Ammon's horn (tissue), 1 donor: Measurements from ENCODE around the gene SLC39A8.
"Not testable (repeated sequence)": the region's sequence is repeated elsewhere in the genome, so short reads cannot be mapped to it uniquely, and the experiment has no call there.

ENCODE experiments used
- DNase-seq: peaks from one replicate; pipeline ENCODE4 v3.0.0-alpha.2; 2016; ENCODE audit warnings: low spot score

Gene SLC39A8

DNA sequence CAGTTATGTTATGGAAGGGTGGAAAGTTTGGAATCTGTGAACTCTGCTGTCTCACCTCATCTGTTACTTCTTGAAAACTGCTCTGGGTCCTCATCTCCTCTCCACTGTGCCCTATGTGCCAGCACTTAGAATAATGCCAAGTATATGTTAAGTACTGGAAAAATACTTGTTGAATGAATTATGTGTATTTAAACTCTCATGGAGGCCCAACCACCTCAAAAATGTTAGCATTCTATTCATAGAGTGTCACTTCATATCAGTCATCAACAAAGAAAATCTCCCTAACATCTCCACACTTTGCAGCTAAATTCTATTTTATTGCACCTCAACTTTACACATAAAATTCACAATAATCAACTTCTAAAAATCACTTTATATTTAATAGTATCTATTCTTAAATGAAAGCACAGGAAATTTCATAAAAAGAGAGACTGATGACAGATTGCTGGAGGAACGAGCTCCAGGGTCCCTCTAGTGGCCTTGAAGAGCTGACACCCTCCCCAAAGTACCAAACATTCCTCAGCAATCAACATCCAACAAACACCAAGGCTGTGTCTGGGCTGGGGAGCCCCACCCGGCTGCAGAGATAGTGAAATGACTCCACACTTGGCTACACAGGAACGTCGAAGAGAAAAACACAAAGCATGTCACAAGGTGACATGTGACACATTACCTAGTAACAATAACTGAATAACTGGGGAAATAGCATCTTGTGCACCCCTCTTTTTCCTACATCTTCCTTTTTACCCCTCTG, 45.8 kb downstream of the SLC39A8 start:
- peak; percentile 72 for DNase-seq

DNA sequence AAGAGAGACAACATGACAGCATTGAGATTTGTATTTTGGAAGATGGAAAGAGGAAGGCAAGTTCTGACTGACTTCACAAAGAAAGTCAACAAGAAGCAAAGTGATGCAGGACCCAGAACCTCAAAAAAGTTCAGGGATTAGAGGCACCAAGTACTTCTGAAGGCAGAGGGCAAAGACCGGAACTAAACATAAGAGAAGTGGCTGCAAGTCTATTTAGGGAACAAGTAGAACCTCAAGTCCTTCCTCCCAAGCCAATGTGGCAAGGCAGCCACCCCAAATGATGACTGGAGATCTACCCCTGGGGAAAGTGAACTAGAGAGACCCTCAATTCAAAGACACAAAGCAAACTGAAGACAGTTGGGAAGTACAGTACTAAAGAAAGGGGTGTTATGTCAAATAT, 46.6 kb downstream of the SLC39A8 start:
- DNase-seq = no peak

DNA sequence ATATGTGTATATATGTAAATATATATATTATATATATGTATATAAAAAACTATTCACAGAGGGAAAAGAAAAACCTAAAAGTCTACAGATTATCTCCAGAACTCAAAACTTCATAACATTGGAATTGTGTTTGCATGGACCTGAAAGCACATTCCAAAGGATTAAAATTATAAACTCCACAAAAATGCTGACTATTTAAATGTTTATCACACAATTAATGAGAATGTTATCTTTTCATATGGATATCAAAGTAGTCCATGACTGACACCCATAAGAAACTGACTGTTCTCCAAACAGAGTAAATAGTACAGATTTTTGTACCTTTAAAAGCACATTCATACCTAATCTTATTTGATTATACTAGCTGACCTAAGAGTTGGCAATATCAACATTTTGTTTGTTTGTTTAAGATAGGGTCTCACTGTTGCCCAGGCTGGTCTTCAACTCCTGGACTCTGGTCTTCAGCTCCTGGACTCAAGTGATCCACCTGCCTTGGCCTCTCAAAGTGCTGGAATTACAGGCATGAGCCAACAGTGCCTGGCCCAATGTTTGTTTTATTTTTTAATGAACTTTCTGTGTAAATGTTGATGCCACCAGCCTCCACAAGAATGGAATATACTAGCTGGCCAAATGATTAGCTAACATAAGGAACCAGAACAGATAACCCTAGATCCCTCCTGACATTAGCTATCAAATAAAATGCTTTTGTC, 50.0 kb downstream of the SLC39A8 start:
- no peak for DNase-seq

DNA sequence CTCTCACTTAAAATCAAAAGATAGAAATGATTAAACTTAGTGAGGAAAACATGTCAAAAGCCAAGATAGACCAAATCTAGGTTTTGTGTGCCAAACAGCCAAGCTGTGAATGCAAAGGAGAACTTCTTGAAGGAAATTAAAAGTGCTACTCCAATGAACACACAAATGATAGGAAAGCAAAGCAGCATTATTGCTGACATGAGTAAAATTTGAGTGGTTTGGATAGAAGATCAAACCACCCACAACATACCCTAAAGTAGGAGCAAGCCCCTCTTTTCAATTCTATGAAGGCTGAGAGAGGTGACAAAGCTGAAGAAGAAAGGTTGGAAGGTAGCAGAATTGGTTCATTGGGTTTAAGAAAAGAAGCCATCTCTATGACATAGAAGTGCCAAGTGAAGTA, 56.8 kb downstream of the SLC39A8 start:
- no peak for DNase-seq

DNA sequence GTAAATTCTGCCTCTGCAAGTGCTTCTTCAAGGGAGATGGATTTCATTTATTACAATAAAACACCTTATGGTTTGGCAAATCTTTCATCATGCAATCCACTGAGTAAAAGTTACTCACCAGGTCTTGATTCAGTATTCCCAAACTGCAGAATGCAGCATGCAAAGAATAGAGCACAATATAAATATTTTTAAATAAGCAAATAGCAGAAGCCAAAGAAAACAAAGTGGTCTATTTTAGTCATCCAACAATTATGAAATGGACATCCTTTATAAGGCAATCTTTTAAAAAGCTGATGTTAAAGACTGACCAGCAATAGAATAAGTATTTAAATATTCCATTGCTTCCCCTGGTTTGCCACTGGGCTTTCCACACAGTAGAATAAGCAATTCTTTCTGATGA, 59.5 kb downstream of the SLC39A8 start:
- no peak for DNase-seq

DNA sequence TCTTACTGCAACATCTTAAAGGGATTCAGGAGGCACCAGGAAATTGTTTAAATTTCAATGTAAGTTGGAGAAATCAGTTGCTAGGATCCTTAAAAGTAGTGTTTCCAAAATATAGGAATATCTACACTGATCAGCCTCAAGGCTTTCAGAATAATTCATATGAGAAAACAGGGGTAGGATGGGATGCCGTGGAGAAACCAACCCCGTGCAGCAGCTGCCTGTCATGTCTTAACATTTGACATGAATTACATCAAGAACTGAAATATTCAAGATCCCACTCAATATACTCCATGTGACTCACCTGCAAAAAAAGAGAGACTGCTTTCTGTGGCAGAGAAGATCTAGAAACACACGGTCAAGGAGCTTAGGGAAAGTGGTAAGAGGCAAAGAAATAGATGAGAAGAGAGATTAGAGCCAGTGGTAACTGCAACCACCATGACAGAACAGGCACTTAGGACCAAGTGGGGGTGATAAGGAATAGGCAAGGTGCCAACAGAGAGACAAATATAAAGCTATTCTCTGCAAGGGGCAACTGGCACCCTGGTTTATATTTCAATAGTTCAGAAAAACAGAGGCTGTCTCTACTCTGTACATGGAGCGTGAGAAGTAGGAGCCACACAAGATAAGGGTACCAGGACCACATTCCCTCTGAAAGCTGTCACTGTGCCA, 64.0 kb downstream of the SLC39A8 start:
- DNase-seq = no peak

DNA sequence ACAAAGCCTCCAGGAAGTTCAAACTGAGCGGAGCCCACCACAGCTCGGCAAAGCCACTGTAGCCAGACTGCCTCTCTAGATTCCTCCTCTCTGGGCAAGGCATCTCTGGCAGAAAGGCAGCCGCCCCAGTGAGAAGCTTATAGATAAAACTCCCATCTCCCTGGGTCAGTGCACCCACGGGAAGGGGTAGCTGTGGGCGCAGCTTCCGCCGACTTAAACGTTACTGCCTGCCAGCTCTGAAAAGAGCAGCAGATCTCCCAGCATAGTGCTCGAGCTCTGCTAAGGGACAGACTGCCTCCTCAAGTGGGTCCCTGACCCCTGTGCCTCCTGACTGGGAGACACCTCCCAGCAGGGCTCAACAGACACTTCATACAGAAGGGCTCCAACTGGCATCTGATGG, 72.0 kb downstream of the SLC39A8 start:
- not testable (repeated sequence) for DNase-seq

DNA sequence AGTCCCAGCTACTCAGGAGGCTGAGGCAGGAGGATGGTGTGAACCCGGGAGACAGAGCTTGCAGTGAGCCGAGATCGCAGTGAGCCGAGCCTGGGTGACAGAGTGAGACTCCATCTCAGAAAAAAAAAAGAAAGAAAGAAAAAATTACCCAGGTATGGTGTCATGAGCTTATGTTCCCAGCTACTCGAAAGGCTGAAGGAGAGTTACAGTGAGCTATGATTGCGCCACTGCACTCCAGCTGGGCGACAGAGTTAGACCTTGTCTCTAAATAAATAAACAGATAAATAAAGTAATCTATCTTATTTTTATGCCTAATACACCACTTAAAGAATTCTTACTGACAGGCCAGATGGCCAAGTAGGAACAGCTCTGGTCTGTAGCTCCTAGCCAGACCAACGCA, 73.0 kb downstream of the SLC39A8 start:
- DNase-seq = no peak

DNA sequence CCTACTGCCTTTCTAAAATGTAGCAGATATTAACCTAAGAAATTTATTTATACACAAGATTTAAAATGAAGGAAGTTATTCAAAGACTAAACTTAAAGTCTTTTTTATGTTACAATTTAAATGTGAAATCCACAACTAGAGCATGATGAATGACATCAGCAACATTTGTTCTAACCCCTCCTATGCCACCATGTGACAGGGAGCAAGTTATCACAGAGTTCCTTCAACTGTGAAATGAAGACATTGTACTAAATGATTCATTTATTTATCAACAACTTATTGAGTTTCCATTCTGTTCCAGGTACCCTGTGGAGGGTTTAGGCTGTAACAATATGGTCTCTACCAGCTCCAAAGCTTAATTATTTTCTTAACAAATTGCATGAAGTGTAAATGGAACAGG, 76.9 kb downstream of the SLC39A8 start:
- no peak for DNase-seq

DNA sequence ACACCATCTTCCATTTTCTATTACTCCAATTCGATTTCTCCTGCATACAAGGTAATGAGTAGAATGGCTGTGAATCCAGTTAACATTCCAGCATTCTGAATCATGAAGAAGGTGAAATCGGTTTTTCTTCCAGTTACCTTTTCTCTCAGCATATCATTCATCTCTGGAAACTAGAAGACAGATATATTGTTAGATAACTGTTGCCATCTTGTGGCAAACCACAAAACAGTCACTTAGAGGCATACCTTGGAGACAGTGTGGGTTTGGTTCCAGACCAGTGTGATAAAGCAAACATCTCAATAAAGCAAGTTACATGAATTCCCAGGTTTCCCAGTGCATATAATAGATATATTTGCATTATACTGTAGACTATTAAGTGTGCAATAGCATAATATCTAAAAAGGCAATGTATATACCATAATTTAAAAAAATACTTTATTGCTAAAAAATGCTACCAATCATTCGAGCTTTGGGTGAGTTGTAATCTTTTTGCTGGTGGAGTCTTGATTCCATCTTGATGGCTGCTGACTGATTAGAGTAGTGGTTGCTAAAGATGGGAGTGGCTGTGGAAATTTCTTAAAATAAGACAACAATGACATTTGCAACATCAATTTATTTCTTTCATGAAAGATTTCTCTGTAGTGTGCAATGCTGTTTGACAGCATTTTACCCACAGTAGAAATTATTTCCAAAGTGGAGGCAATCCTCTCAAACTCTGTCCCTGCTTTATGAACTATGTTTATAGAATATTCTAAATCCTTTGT, 82.1 kb downstream of the SLC39A8 start:
- peak; percentile 69 for DNase-seq

DNA sequence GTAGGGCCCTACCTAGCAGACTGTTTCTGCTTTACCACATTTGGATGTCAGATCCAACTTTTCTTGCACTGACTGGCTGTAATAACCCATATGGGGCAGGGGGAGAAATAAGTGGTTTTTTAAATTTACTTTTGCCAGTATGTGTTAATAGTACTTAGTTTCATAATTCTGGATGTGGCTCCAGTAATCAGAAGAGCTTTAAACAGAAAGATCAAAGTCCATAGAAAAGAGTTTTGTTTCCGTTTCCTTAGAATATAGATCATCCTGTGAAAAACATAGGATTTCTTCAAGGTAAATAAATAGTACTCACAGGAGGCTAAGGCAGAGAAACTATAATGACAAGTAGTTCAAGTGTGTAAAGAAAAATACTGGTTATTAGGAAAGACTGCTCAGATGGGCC, 85.6 kb downstream of the SLC39A8 start:
- no peak for DNase-seq

DNA sequence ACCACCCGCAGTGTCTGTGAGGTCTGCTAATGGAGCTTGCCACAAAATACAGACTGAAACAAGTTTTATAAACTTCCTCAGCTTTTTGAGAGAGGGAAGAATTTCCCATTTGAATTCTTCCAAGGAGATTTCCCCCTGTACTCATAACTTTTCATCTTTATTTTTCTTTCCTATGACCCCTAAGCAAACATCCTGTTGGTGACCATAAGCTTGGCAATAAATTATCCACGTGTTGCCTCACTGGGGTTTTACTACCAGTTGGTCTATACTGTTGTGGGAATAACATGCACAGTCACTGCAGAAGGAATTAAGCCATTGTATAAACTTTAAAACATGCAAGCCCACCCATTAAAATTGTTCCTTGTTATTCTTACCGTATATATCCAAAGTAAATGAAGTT, 86.2 kb downstream of the SLC39A8 start:
- DNase-seq = no peak

DNA sequence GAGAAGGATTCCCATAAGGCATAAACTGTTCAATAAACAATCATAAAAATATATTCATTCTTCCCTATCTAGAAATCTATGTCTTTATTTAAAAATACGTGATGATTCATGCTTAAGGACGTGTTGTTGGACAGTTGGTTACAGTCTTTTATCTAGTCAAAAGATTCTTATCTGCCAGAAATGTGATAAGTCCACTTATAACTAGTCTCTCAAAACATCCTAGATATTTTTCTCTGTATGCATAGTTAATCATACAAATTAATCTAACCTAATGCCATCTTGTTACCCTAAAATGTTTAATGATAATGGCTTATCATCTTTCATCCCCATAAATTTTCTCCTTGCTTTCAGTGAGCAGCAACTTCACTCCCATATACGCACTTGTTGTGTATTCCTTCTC, 89.0 kb downstream of the SLC39A8 start:
- no peak for DNase-seq

DNA sequence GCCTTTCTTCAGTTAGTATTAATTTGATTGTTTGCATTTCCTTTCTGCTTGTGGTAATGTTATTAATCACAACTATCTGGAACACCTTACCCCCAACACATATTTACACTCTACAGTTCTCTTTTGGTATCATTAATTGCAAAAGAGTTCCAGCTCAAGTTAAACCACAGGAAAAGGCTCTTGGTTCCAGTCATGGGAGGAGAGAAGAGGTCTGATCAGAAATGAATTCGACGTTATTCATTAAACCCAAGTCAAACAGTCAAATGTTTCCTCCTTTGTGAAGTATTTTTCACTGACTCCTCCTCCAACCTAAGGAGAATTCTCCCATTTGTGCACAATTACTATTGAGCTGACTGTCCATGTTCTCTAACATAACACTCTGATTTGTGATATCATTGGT, 91.4 kb downstream of the SLC39A8 start:
- DNase-seq = no peak

DNA sequence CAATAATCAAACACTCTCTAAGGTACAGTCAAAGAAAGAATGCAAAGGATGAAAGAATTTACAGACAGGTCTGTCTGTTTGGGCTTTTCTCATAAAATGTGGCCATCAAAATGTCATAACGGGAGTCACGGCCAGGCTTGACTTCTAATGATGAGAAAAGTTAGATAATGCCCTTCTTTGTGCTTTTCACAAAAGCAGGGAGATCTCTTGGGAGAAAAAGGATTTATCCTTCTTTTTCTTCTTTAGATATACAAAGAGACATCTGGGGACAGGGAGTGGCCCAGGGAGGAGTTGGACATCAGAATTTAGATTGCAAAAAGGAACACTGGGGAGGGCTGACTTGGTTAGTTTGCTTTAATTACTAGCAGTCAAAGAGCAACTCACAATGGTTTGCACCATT, 93.1 kb downstream of the SLC39A8 start:
- DNase-seq = no peak

DNA sequence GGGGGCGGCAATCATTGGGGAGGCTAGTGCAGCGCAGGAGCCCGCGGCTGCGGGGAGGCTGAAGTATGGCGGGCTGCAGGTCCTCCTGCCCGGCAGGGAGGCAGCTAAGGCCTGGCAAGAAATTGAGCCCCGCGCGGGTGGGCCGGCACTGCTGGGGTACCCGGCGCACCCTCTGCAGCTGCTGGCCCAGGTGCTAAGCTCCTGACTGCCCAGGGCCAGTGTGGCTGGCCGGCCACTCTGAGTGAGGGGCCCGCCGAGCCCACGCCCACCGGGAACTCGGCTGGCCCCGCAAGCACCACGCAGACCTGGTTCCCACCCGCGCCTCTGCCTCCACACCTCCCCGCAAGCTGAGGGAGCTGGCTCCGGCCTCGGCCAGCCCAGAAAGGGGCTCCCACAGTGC, 94.9 kb downstream of the SLC39A8 start:
- no peak for DNase-seq

DNA sequence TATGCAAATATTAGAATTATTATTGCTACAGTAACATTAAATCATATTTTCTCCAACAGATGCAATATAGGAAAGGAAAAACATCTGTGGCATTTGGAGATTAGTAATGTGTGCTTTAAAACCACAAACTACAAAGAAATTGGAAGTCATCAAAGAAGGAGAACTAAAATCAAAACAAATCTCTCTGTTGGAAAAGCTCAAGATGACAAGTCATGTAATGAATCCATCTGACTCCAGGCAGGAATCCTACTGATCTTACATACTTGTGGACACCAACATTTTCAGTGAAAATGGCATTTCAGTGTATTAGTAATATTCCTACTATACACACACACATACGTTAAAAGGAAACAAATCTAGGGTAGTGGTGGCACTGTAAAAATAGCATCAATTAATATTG, 98.2 kb downstream of the SLC39A8 start:
- no peak for DNase-seq

DNA sequence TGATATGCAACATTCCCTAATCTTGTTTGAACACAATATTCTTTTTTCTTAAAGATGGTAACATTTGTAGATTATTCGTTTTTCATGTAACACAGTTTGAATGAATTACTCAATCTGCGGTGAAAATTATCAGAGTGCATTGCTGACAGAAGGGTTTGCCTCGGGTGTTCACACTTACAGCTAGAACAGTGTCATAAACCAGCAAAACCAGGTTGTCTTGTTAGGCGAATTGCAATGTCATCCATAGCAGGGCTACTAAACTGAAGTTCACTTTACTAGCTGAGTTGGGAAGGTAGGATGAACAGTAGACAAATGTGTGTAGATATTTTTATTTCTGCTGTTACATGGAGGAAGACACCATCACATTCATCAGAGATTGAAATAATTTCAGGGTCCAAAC, 98.9 kb downstream of the SLC39A8 start:
- DNase-seq = no peak

DNA sequence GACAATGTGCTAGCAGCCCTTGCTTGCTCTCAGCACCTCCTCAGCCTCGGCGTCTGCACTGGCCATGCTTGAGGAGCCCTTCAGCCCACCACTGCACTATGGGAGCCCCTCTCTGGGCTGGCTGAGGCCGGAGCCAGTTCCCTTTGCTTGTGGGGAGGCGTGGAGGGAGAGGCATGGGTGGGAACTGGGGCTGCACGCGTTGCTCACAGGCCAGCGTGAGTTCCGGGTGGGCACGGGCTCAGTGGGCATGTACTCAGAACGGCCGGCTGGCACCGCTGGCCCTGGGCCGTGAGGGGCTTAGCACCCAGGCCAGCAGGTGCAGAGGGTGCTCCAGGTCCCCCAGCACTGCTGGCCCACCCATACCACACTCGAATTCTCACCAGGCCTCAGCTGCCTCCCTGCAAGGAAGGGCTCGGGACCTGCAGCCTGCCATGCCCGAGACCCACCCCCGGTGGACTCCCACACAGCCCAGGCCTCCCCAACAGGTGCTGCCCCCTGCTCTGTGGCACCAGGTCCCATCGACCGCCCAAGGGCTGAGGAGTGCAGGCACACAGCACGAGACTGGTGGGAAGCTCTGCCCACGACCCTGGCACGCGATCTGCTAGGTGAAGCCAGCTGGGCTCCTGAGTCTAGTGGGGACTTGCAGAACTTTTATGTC, 100.3 kb downstream of the SLC39A8 start:
- no peak for DNase-seq

DNA sequence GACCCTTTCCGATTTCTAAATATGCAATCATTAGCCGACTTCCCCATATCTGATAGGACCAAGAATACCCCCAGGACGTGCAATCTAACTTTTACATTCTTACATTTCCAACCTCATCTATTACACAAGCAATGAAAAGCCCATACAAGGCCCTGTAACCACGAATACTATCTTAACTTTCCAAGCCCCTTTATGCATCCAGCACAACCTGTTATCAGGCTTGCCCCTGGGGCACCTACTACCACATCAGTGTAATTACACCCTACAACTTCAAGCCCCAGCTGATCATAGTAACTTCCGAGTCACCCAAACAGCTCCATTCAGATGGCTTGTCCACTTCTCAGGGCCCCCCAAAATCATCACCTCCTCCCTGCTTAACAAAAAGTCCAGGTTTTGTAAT, 102.0 kb downstream of the SLC39A8 start:
- not testable (repeated sequence) for DNase-seq

DNA sequence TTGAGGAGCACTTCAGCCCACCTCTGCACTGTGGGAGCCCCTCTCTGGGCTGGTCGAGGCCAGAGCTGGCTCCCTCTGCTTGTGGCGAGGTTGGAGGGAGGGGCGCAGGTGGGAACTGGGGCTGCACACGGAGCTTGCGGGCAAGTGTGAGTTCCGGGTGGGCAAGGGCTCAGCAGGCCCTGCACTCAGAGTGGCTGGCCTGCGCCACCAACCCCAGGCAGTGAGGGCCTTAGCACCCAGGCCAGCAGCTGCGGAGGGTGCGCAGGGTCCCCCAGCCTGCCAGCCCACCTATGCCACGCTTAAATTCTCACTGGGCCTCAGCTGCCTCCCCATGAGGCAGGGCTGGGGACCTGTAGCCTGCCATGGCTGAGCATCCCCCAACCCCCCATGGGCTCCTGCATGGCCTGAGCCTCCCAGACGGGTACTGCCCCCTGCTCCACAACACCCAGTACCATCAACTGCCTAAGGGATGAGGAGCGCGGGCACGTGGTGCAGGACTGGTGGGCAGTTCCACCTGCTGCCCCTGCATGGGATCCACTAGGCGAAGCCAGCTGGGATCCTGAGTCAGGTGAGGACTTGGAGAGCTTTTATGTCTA, 110.9 kb downstream of the SLC39A8 start:
- no peak for DNase-seq

DNA sequence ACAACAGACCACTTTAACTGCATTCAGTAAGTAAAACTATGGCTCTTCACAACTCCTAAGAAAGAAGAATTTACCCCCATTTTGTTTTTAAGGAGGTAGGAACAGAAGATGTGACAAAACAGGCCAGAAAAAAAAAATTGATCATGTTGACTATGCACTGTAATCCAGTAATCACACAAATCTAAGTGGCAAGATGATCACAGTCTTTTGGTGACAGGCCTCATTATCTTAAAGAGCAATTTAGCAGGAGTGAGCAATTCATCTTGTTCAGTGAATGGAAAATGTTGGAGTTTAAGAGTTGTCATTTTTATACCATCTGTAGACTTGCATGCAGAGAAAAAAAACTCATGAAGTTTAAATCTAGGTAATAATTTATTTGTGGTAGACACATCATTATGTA, 115.1 kb downstream of the SLC39A8 start:
- DNase-seq = no peak
